ENCODE results near the gene ETFA. TPM values are rescaled to one million over a fixed set of nuclear protein-coding genes. Genes with fewer than 3 reads are reported as not detected.
A peak's percentile ranks its signal among the peaks of the same experiment; 100 is the strongest.

ETFA gene
- total RNA-seq, 3 donors from 2014 or later (not counting 1 experiment from before 2014, with no cell fraction given) = 71.9 to 93.1 (median 79.8) TPM

DNA sequence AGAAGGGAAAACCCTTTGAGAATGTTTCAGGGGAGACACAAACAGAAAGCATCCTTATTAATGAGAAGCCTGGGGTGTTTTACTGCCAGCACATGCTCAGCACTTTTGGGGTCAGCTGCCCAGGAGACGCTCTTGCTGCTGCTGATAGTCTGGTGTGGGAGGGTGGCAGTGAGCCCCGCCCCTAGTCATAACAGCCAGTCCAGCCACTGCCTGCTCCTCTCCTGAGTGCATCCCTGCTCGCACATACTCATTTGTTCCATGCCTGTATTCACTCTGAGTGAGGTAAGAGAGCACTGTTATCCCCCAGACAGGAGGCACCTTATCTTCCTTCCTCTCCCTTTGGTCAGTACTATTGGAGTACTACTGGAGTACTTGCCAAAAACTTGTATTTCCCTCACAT lies 101.3 kb downstream of the ETFA start:
- Histone ChIP-seq H3K4me3 (ENCODE audit: low read length) (no peak overlapping the region), H3K4me1 (ENCODE audit: control insufficient read depth, insufficient read depth, low read length) (no peaks in the 10 kb centered on the region), H3K27me3 (ENCODE audit: control insufficient read depth, insufficient read depth, low read length) (no peaks in the 10 kb centered on the region), H3K36me3 (ENCODE audit: control insufficient read depth, insufficient read depth, low read length) (peaks cover 44% of the 10 kb centered on the region), H3K9me3 (ENCODE audit: control insufficient read depth, insufficient read depth, low read length) (no peaks in the 10 kb centered on the region), H3K27ac (ENCODE audit: low read length) (no peak overlapping the region)
- no peaks in the 10 kb centered on the region for H3K36me3 Mint-ChIP-seq
- H3K9me3 Mint-ChIP-seq = no peaks in the 10 kb centered on the region
- TF ChIP-seq, protein P1, sequence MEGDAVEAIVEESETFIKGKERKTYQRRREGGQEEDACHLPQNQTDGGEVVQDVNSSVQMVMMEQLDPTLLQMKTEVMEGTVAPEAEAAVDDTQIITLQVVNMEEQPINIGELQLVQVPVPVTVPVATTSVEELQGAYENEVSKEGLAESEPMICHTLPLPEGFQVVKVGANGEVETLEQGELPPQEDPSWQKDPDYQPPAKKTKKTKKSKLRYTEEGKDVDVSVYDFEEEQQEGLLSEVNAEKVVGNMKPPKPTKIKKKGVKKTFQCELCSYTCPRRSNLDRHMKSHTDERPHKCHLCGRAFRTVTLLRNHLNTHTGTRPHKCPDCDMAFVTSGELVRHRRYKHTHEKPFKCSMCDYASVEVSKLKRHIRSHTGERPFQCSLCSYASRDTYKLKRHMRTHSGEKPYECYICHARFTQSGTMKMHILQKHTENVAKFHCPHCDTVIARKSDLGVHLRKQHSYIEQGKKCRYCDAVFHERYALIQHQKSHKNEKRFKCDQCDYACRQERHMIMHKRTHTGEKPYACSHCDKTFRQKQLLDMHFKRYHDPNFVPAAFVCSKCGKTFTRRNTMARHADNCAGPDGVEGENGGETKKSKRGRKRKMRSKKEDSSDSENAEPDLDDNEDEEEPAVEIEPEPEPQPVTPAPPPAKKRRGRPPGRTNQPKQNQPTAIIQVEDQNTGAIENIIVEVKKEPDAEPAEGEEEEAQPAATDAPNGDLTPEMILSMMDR (IDR thresholded peaks at IDR 0.05) = no peak
- no peak overlapping the region for H3K4me3 Mint-ChIP-seq
- no peaks in the 10 kb centered on the region for H3K27me3 Mint-ChIP-seq (ENCODE audit: low read depth in 2 of 2)
- H3K27ac Mint-ChIP-seq = no peak overlapping the region
- DNase-seq (no peak), ATAC-seq (no peak)
- intact Hi-C loops (cut with micrococcal nuclease) = no loop called here
- 98% methylated on average over 3 of the region's 3 CpGs for WGBS (ENCODE audit: insufficient coverage)
- no peaks in the 10 kb centered on the region for H3K4me1 Mint-ChIP-seq

DNA sequence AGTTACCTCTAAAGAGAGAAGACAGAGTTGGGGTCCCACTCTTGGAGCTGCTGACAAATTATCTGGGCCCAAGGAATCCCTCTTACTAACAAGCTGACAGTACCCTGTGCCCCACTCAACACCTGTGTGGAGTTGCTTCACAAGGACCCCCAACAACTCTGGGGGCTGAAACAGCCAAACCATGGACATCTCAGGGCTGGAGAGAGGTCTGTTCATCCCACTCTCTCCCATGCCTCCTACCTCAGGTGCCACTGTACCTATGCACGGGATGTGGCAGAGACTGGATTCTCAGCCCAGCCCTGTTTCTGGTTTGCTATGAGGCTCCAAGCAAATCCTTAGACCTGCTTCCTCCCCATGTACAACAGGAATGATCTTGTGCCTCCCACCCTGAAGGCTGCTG lies 101.7 kb downstream of the ETFA start:
- intact Hi-C loops (cut with micrococcal nuclease) = no loop called here
- Mint-ChIP-seq H3K9me3 (no peaks in the 10 kb centered on the region), H3K36me3 (no peaks in the 10 kb centered on the region), H3K27me3 (ENCODE audit: low read depth in 2 of 2) (no peaks in the 10 kb centered on the region), H3K27ac (no peak overlapping the region), H3K4me3 (no peak overlapping the region), H3K4me1 (no peaks in the 10 kb centered on the region)
- Histone ChIP-seq H3K4me1 (ENCODE audit: control insufficient read depth, insufficient read depth, low read length) (no peaks in the 10 kb centered on the region), H3K27ac (ENCODE audit: low read length) (no peak overlapping the region), H3K27me3 (ENCODE audit: control insufficient read depth, insufficient read depth, low read length) (no peaks in the 10 kb centered on the region), H3K4me3 (ENCODE audit: low read length) (no peak overlapping the region), H3K9me3 (ENCODE audit: control insufficient read depth, insufficient read depth, low read length) (no peaks in the 10 kb centered on the region), H3K36me3 (ENCODE audit: control insufficient read depth, insufficient read depth, low read length) (peaks cover 40% of the 10 kb centered on the region)
- no peak for DNase-seq
- WGBS (ENCODE audit: insufficient coverage) = 100% methylated on average over 1 of the region's 1 CpG
- ATAC-seq = no peak
- TF ChIP-seq, protein P1 (IDR thresholded peaks at IDR 0.05) = no peak

DNA sequence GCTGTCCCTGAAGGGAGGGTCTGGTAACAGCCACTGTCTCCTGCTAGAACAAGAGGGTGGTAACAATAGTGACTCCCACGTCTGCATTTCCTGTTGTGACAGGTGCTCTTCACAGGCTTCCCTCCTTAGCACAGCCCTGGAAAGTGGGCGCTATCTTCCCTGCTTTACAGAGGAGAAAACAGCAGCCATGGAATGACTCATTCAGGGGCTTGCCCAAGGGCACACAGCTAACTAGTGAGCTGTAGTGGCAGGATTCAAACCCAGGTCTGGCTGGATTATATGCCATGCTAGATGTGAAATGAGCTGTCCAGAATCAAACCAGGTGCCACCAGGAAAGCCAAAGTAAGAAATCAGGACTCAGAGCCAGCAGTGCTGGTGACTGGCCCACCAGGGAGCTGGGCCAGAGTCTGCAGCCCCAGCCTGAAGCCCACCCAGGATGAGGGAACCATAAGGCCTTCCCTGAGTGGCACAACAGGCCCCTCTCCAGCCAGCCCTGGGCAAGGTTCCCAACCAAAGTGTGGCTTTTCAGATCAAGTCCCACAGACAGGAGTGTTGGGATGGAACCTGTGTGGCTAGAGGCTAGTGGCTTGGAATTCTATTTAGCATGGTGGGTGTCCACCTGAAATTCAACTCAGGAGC lies 102.4 kb downstream of the ETFA start:
- Histone ChIP-seq H3K36me3 (ENCODE audit: control insufficient read depth, insufficient read depth, low read length) (peaks cover 34% of the 10 kb centered on the region), H3K4me1 (ENCODE audit: control insufficient read depth, insufficient read depth, low read length) (no peaks in the 10 kb centered on the region), H3K27me3 (ENCODE audit: control insufficient read depth, insufficient read depth, low read length) (no peaks in the 10 kb centered on the region), H3K27ac (ENCODE audit: low read length) (no peak overlapping the region), H3K9me3 (ENCODE audit: control insufficient read depth, insufficient read depth, low read length) (no peaks in the 10 kb centered on the region), H3K4me3 (ENCODE audit: low read length) (no peak overlapping the region)
- Mint-ChIP-seq H3K27me3 (ENCODE audit: low read depth in 2 of 2) (no peaks in the 10 kb centered on the region), H3K4me1 (no peaks in the 10 kb centered on the region), H3K36me3 (no peaks in the 10 kb centered on the region), H3K27ac (peak overlapping the region in 1 of 2 donors; percentile 35), H3K4me3 (no peak overlapping the region), H3K9me3 (no peaks in the 10 kb centered on the region)
- intact Hi-C loops (cut with micrococcal nuclease) = no loop called here
- DNase-seq (no peak), ATAC-seq (no peak)
- TF ChIP-seq, protein P1 (IDR thresholded peaks at IDR 0.05) = no peak
- WGBS (ENCODE audit: insufficient coverage) = 77% methylated on average over 2 of the region's 2 CpGs
